Body of pancreas (tissue), 4 donors: ENCODE measurements around the gene PTPRD.

Experiments
- CTCF ChIP-seq, 7 experiments: fragments of 450-650 bp in 4 of 7; fragments of 200-600 bp in 3 of 7; sonication (generic) in 3 of 7; IDR thresholded peaks; one replicate each; pipeline ENCODE4 v1.5.1; 2016 to 2019; ENCODE audit warnings: antibody characterized with exemption in 7 of 7
- POLR2A ChIP-seq, 3 donors: fragments of 450-650 bp; IDR thresholded peaks; one replicate each; pipeline ENCODE4 v1.6.1; 2016; ENCODE audit warnings: antibody characterized with exemption in 3 of 3, mild to moderate bottlenecking in 2 of 3

- TF ChIP-seq CTCF (IDR thresholded peaks at IDR 0.05), result no peak
- TF ChIP-seq POLR2A (IDR thresholded peaks at IDR 0.05), result no peak
Measured at GRCh38 chr9:8429768-8430167, 2183.0 kb downstream of the PTPRD start.
